GM18517 (cell line): ENCODE results near the gene MIF.
"Not testable (repeated sequence)": the region's sequence is repeated elsewhere in the genome, so short reads cannot be mapped to it uniquely, and the experiment has no call there.

Source experiments
- ATAC-seq: cut with Tn5 transposase; IDR thresholded peaks from one replicate; pipeline ENCODE4 v1.9.1; 2021; ENCODE audit warnings: mild to moderate bottlenecking, moderate library complexity; ENCODE audit not compliant: unreplicated experiment

Gene MIF

GRCh38 chr22:23900227-23900626 is 6.0 kb downstream of the MIF start:
- ATAC-seq: not testable (repeated sequence)

GRCh38 chr22:23901600-23901999 is 7.4 kb downstream of the MIF start:
- ATAC-seq: no peak

- ATAC-seq: no peak
Observed at GRCh38 chr22:23903328-23903971, 9.3 kb downstream of the MIF start.

GRCh38 chr22:23904573-23905254 is 10.5 kb downstream of the MIF start:
- ATAC-seq: no peak

GRCh38 chr22:23906641-23907040 is 12.5 kb downstream of the MIF start:
- ATAC-seq: no peak

GRCh38 chr22:23907423-23907822 is 13.2 kb downstream of the MIF start:
- ATAC-seq: not testable (repeated sequence)

GRCh38 chr22:23908587-23909205 is 14.5 kb downstream of the MIF start:
- ATAC-seq: no peak

GRCh38 chr22:23909296-23909898 is 15.2 kb downstream of the MIF start:
- ATAC-seq: no peak

GRCh38 chr22:23910496-23911190 is 16.5 kb downstream of the MIF start:
- ATAC-seq: no peak

- ATAC-seq: no peak
Observed at GRCh38 chr22:23911318-23911980, 17.3 kb downstream of the MIF start.

- ATAC-seq: no peak
Observed at GRCh38 chr22:23912293-23912903, 18.2 kb downstream of the MIF start.

- ATAC-seq: peak; percentile 15
Observed at GRCh38 chr22:23913306-23913660, 19.1 kb downstream of the MIF start.

GRCh38 chr22:23913661-23914353 is 19.6 kb downstream of the MIF start:
- peak; percentile 91 for ATAC-seq

- ATAC-seq: no peak
Observed at GRCh38 chr22:23915290-23915689, 21.1 kb downstream of the MIF start.

- ATAC-seq: not testable (repeated sequence)
Observed at GRCh38 chr22:23920267-23920611, 26.1 kb downstream of the MIF start.

- not testable (repeated sequence) for ATAC-seq
Observed at GRCh38 chr22:23921586-23922201, 27.5 kb downstream of the MIF start.

- ATAC-seq: no peak
Observed at GRCh38 chr22:23922921-23923320, 28.7 kb downstream of the MIF start.

- ATAC-seq: no peak
Observed at GRCh38 chr22:23925020-23925606, 30.9 kb downstream of the MIF start.

GRCh38 chr22:23926561-23926960 is 32.4 kb downstream of the MIF start:
- ATAC-seq: no peak
